ENCODE results near the gene MTUS2.

GRCh38 chr13:29524176-29524575 is 704.0 kb downstream of the MTUS2 start:
- TF ChIP-seq CTCF (IDR thresholded peaks at IDR 0.05; ENCODE audit: low read depth, low read length, poor library complexity, severe bottlenecking) (no peak), EZH2phosphoT487 (IDR thresholded peaks at IDR 0.05; ENCODE audit: borderline replicate concordance, low read length) (no peak)

All from DOHH2 (cell line).